SK-N-SH (cell line): ENCODE data around the gene SRR. TPM values are rescaled to one million over a fixed set of nuclear protein-coding genes. Genes with fewer than 3 reads are reported as not detected.

ENCODE experiments used
- CTCF ChIA-PET: fragments of 300-600, 350-600 bp; formaldehyde crosslinking; extraction: SDS; loops from one replicate; lab custom pipeline; 2021; lab: Yijun Ruan, JAX
- POLR2A ChIA-PET: fragments of 350-600 bp; sonication (Branson Sonifier 250); formaldehyde crosslinking; extraction: SDS; loops from one replicate; lab custom pipeline; 2020; ENCODE audit warnings: antibody characterized with exemption, inconsistent platforms; lab: Yijun Ruan, JAX
- DNase-seq: peaks from one replicate; pipeline ENCODE4 v3.0.0; 2012
- H2AFZ ChIP-seq: fragments of 200-600 bp; sonication (generic); 2 replicates; pipeline ENCODE4 v1.8.1; 2016; ENCODE audit warnings: antibody characterized with exemption, mild to moderate bottlenecking, low read depth
- H3F3A ChIP-seq: fragments of 200-600 bp; sonication (generic); replicated peaks from 2 replicates; pipeline ENCODE3; 2016; ENCODE audit warnings: antibody characterized with exemption, mild to moderate bottlenecking; ENCODE audit not compliant: insufficient read depth
- H3K27ac ChIP-seq, 2 experiments: fragments of 200-500 bp in 1 of 2; fragments of 200-600 bp in 1 of 2; sonication (Bioruptor generic) in 1 of 2; sonication (generic), shearing (Covaris generic) in 1 of 2; 2 replicates each; pipeline versions ENCODE4 v1.5.1 to v1.6.1; 2014 to 2016; ENCODE audit warnings: low read depth in 2 of 2, inconsistent platforms in 1 of 2, low read length in 1 of 2, mild to moderate bottlenecking in 1 of 2, mixed read lengths in 1 of 2
- H3K27me3 ChIP-seq: fragments of 200-600 bp; sonication (generic), shearing (Covaris generic); 2 replicates; pipeline ENCODE4 v1.6.1; 2016; ENCODE audit warnings: mixed run types; ENCODE audit not compliant: insufficient read depth
- H3K36me3 ChIP-seq, 2 experiments: fragments of 200-500 bp in 1 of 2; fragments of 200-600 bp in 1 of 2; sonication (Bioruptor generic) in 1 of 2; sonication (generic) in 1 of 2; replicated peaks in 1 of 2; 2 replicates each; pipeline versions ENCODE3 to v1.5.1; 2014 to 2016; ENCODE audit warnings: low read length in 1 of 2, mild to moderate bottlenecking in 1 of 2; ENCODE audit not compliant: insufficient read depth in 2 of 2, control insufficient read depth in 1 of 2
- H3K4me1 ChIP-seq, 2 experiments: fragments of 200-500 bp in 1 of 2; fragments of 200-600 bp in 1 of 2; sonication (Bioruptor generic) in 1 of 2; sonication (generic), shearing (Covaris generic) in 1 of 2; 2 replicates each; pipeline versions ENCODE4 v1.5.1 to v1.6.1; 2014 to 2016; ENCODE audit warnings: low read depth in 1 of 2, low read length in 1 of 2, mixed run types in 1 of 2; ENCODE audit not compliant: insufficient read depth in 2 of 2, control insufficient read depth in 1 of 2
- H3K4me2 ChIP-seq: fragments of 200-600 bp; sonication (generic), shearing (Covaris generic); 2 replicates; pipeline ENCODE4 v1.6.1; 2017; ENCODE audit warnings: mixed run types
- H3K4me3 ChIP-seq, 2 experiments: fragments of 200-500 bp in 1 of 2; fragments of 200-600 bp in 1 of 2; sonication (Bioruptor generic) in 1 of 2; sonication (generic), shearing (Covaris generic) in 1 of 2; 2 replicates each; pipeline versions ENCODE4 v1.5.1 to v1.8.1; 2014 to 2016; ENCODE audit warnings: low read depth in 2 of 2, inconsistent platforms in 1 of 2, low read length in 1 of 2, mild to moderate bottlenecking in 1 of 2, mixed read lengths in 1 of 2, moderate library complexity in 1 of 2
- H3K79me2 ChIP-seq: fragments of 200-600 bp; sonication (generic); 2 replicates; pipeline ENCODE4 v1.8.1; 2017; ENCODE audit warnings: mild to moderate bottlenecking; ENCODE audit not compliant: insufficient read depth
- H3K9ac ChIP-seq: fragments of 200-600 bp; sonication (generic); 2 replicates; pipeline ENCODE4 v1.6.1; 2017; ENCODE audit warnings: mixed run types
- H3K9me2 ChIP-seq: fragments of 200-600 bp; sonication (generic); 2 replicates; pipeline ENCODE4 v1.6.1; 2017; ENCODE audit warnings: mixed run types
- H3K9me3 ChIP-seq: fragments of 200-600 bp; sonication (generic); 2 replicates; pipeline ENCODE4 v1.6.1; 2017; ENCODE audit warnings: mixed run types, mild to moderate bottlenecking, moderate library complexity
- H4K20me1 ChIP-seq: fragments of 200-600 bp; sonication (generic); 2 replicates; pipeline ENCODE4 v1.6.1; 2017; ENCODE audit warnings: mild to moderate bottlenecking, mixed run types; ENCODE audit not compliant: insufficient read depth
- CHD2 ChIP-seq: fragments of 150-350 bp; IDR thresholded peaks from 2 replicates; pipeline ENCODE4 v1.6.1; 2018; ENCODE audit warnings: low read length; ENCODE audit not compliant: partially characterized antibody
- CTCF ChIP-seq: fragments of 200-600 bp; sonication (generic); IDR thresholded peaks from 2 replicates; pipeline ENCODE4 v1.6.1; 2017; ENCODE audit warnings: antibody characterized with exemption, mild to moderate bottlenecking, moderate library complexity
- ELF1 ChIP-seq: IDR thresholded peaks from 2 replicates; pipeline ENCODE4 v1.4.0; 2012
- FOXJ3 ChIP-seq: sonication (generic); formaldehyde crosslinking; IDR thresholded peaks from 2 replicates; pipeline ENCODE4 v1.5.1; 2020; ENCODE audit warnings: mild to moderate bottlenecking, missing genetic modification reagents
- GABPA ChIP-seq: IDR thresholded peaks from 2 replicates; pipeline ENCODE4 v1.4.0; 2012; ENCODE audit warnings: low read depth, mild to moderate bottlenecking
- MAX ChIP-seq: IDR thresholded peaks from 2 replicates; pipeline ENCODE4 v1.4.0; 2012; ENCODE audit warnings: low read depth
- MXI1 ChIP-seq: IDR thresholded peaks from 2 replicates; pipeline ENCODE4 v1.6.1; 2012; ENCODE audit warnings: mild to moderate bottlenecking, low read depth, low read length, improper control_type of control experiment
- NRF1 ChIP-seq: IDR thresholded peaks from 2 replicates; pipeline ENCODE4 v1.6.1; 2012; ENCODE audit warnings: low read depth, mild to moderate bottlenecking, low read length
- POLR2AphosphoS5 ChIP-seq: IDR thresholded peaks from 2 replicates; pipeline ENCODE4 v1.6.1; 2012; ENCODE audit warnings: low read depth, low read length
- RAD21 ChIP-seq: IDR thresholded peaks from 2 replicates; pipeline ENCODE4 v1.6.1; 2012; ENCODE audit warnings: mild to moderate bottlenecking, low read length
- RXRA ChIP-seq: IDR thresholded peaks from 2 replicates; pipeline ENCODE4 v1.4.0; 2012; ENCODE audit warnings: low read depth, mild to moderate bottlenecking, borderline replicate concordance
- SIN3A ChIP-seq: IDR thresholded peaks from 2 replicates; pipeline ENCODE4 v1.6.1; 2012; ENCODE audit warnings: low read depth, mild to moderate bottlenecking, low read length, moderate library complexity, borderline replicate concordance
- TAF1 ChIP-seq: IDR thresholded peaks from 2 replicates; pipeline ENCODE4 v1.6.1; 2012; ENCODE audit warnings: low read depth, mild to moderate bottlenecking, low read length, moderate library complexity, borderline replicate concordance
- USF1 ChIP-seq: IDR thresholded peaks from 2 replicates; pipeline ENCODE4 v1.4.0; 2012; ENCODE audit warnings: low read depth, borderline replicate concordance
- YY1 ChIP-seq: IDR thresholded peaks from 2 replicates; pipeline ENCODE4 v1.4.0; 2012; ENCODE audit warnings: low read depth, mild to moderate bottlenecking
- ZBTB33 ChIP-seq: IDR thresholded peaks from 2 replicates; pipeline ENCODE4 v1.4.0; 2012; ENCODE audit warnings: low read depth, borderline replicate concordance
- WGBS: methylation state at CpG from one replicate; pipeline ENCODE4 v1.1.6; 2017; ENCODE audit warnings: low lambda C conversion rate; 5-methylcytosine and 5-hydroxymethylcytosine counted together
- polyA plus RNA-seq, 3 experiments: library from polyadenylated mRNA; depleted of rRNA; stranded (reverse); fragments of >200 nt; gene quantifications; 2 replicates each; pipeline ENCODE4 v1.2.3, GENCODE V29; 2012

SRR gene
- polyA plus RNA-seq, 1 of the 3 experiments (the other 2 are of a cell fraction), result 18.5 TPM

- WGBS, result 0% methylated on average over 17 of the region's 17 CpGs
Observed at GRCh38 chr17:2335726-2336214, 32.0 kb downstream of the SRR start.

GRCh38 chr17:2336215-2336851, 32.6 kb downstream of the SRR start, which contains the start of gene TSR1:
Gene TSR1, minus strand, starts transcription at chr17:2336457. Its CDS starts 30 bp downstream, at chr17:2336427.
- no peaks in the 10 kb centered on the region for H3K9me3 ChIP-seq
- TF ChIP-seq POLR2AphosphoS5 (peak; percentile 96), MAX (peak; percentile 99), ELF1 (peak; percentile 62), SIN3A (peak; percentile 87; the same call in 1 of the 2 replicates), GABPA (peak; percentile 98), RXRA (no peak), CHD2 (peak; percentile 97), RAD21 (no peak), YY1 (peak; percentile 95), CTCF (peak; percentile 27; the same call in 1 of the 2 replicates), USF1 (0 out of 2 replicates have a peak, but pooled peaks have one; percentile 11), NRF1 (no peak), MXI1 (peak; percentile 96), FOXJ3 (CRISPR knock-in tag) (peak; percentile 27; the same call in 1 of the 2 replicates), ZBTB33 (peak; percentile 88), TAF1 (peak; percentile 92)

More at GRCh38 chr17:2335726-2336214, 32.0 kb downstream of the SRR start:
- Histone ChIP-seq H3K4me3 (peak overlapping the region; percentile 98 to 99), H3K9me2 (no peaks in the 10 kb centered on the region), H3K27ac (peak overlapping the region; percentile 80 to 82), H3K4me1 (peaks cover 6 to 17% of the 10 kb centered on the region in 2 experiments; a peak in 3 of 4 replicates), H3K27me3 (no peaks in the 10 kb centered on the region), H3K79me2 (peaks cover 78% of the 10 kb centered on the region), H3K9ac (peak overlapping the region; percentile 97), H3K9me3 (no peaks in the 10 kb centered on the region), H3F3A (peaks cover 4% of the 10 kb centered on the region), H3K4me2 (peak overlapping the region; percentile 93), H4K20me1 (peaks cover 5% of the 10 kb centered on the region; the same call in 1 of the 2 replicates), H2AFZ (peak overlapping the region; percentile 69), H3K36me3 (peaks cover 44 to 46% of the 10 kb centered on the region in 2 experiments)
- peak; percentile 40 for DNase-seq
- no peak for TF ChIP-seq CHD2
- POLR2A ChIA-PET, result interaction anchor here (1.0 to 2.6 kb wide), 11 partner anchors 9 to 66 kb away, joined by 3 to 16 read pairs (median 5); partner anchors contain the start of genes SMG6 and SRR
- CTCF ChIA-PET, result interaction anchor here (0.6 to 3.2 kb wide), 8 partner anchors 9 to 80 kb away, joined by 3 to 14 read pairs (median 4); no protein-coding TSS in a partner anchor

More at GRCh38 chr17:2336215-2336851, 32.6 kb downstream of the SRR start, which contains the start of gene TSR1:
- Histone ChIP-seq H3K9ac (peak within 1 kb of the TSS; percentile 97), H3K4me1 (peaks cover 6 to 17% of the 10 kb centered on the region in 2 experiments; a peak in 3 of 4 replicates), H2AFZ (peak within 1 kb of the TSS; percentile 85), H3K4me3 (peak within 1 kb of the TSS; percentile 98 to 99), H3K27me3 (no peaks in the 10 kb centered on the region), H3K9me2 (no peaks in the 10 kb centered on the region), H3K4me2 (peak within 1 kb of the TSS; percentile 93), H3K79me2 (peaks cover 83% of the 10 kb centered on the region), H3F3A (peaks cover 4% of the 10 kb centered on the region), H3K36me3 (peaks cover 39 to 40% of the 10 kb centered on the region in 2 experiments), H3K27ac (peak within 1 kb of the TSS; percentile 80 to 94), H4K20me1 (peaks cover 8% of the 10 kb centered on the region; the same call in 1 of the 2 replicates)
- CTCF ChIA-PET, result interaction anchor here (0.6 to 3.2 kb wide), 10 partner anchors 10 to 97 kb away, joined by 3 to 14 read pairs (median 4); no protein-coding TSS in a partner anchor
- POLR2A ChIA-PET, result interaction anchor here (0.7 to 2.6 kb wide), 11 partner anchors 9 to 290 kb away, joined by 3 to 16 read pairs (median 4); partner anchors contain the start of genes SMG6 and SRR
- under 1% methylated on average over 20 of the region's 48 CpGs for WGBS
- peak; percentile 97 for DNase-seq
